HepG2 (cell line): ENCODE data around the gene PALM3. TPM values are rescaled to one million over a fixed set of nuclear protein-coding genes. Genes with fewer than 3 reads are reported as not detected.

Source experiments
- CHD4 ChIP-seq: fragments of 200-600 bp; sonication (generic); IDR thresholded peaks from 2 replicates; pipeline ENCODE4 v1.7.0; 2017; ENCODE audit warnings: mild to moderate bottlenecking, low read length, borderline replicate concordance
- ELF3 ChIP-seq: IDR thresholded peaks from 2 replicates; pipeline ENCODE4 v1.6.1; 2016; ENCODE audit warnings: missing genetic modification reagents, missing compliant biosample characterization
- HOXD1 ChIP-seq: sonication (generic); formaldehyde crosslinking; IDR thresholded peaks from 2 replicates; pipeline ENCODE4 v1.5.0; 2020; ENCODE audit warnings: missing genetic modification reagents
- IKZF5 ChIP-seq: IDR thresholded peaks from 2 replicates; pipeline ENCODE4 v1.6.1; 2018; ENCODE audit warnings: missing genetic modification reagents, mild to moderate bottlenecking, missing compliant biosample characterization
- IRF2 ChIP-seq: IDR thresholded peaks from 2 replicates; pipeline ENCODE4 v1.6.1; 2018; ENCODE audit warnings: missing genetic modification reagents, missing compliant biosample characterization
- NFAT5 ChIP-seq: sonication (generic); formaldehyde crosslinking; IDR thresholded peaks from 2 replicates; pipeline ENCODE4 v1.4.0; 2020; ENCODE audit warnings: missing genetic modification reagents
- NFATC3 ChIP-seq: sonication (generic); formaldehyde crosslinking; IDR thresholded peaks from 2 replicates; pipeline ENCODE4 v1.5.1; 2020; ENCODE audit warnings: mild to moderate bottlenecking, missing genetic modification reagents
- PAXIP1 ChIP-seq: sonication (generic); formaldehyde crosslinking; conservative IDR thresholded peaks from 2 replicates; pipeline ENCODE4 v1.4.0; 2020; ENCODE audit warnings: mild to moderate bottlenecking, missing genetic modification reagents, moderate library complexity
- TIGD3 ChIP-seq: sonication (generic); formaldehyde crosslinking; IDR thresholded peaks from 2 replicates; pipeline ENCODE4 v1.5.1; 2020; ENCODE audit warnings: mild to moderate bottlenecking, missing genetic modification reagents, borderline replicate concordance
- ZBTB25 ChIP-seq: IDR thresholded peaks from 2 replicates; pipeline ENCODE4 v1.6.1; 2018; ENCODE audit warnings: missing genetic modification reagents
- ZEB1 ChIP-seq: IDR thresholded peaks from 2 replicates; pipeline ENCODE4 v1.6.1; 2012; ENCODE audit warnings: mild to moderate bottlenecking, low read depth, inconsistent platforms; ENCODE audit not compliant: insufficient replicate concordance
- ZMYM4 ChIP-seq: sonication (generic); formaldehyde crosslinking; IDR thresholded peaks from 2 replicates; pipeline ENCODE4 v1.8.1; 2023; ENCODE audit warnings: mild to moderate bottlenecking, missing genetic modification reagents
- ZNF124 ChIP-seq: sonication (generic); formaldehyde crosslinking; IDR thresholded peaks from 2 replicates; pipeline ENCODE4 v1.4.0; 2020; ENCODE audit warnings: missing genetic modification reagents
- ZNF580 ChIP-seq: IDR thresholded peaks from 2 replicates; pipeline ENCODE4 v1.6.1; 2016; ENCODE audit warnings: low read depth, borderline replicate concordance
- ZNF652 ChIP-seq: IDR thresholded peaks from 2 replicates; pipeline ENCODE4 v1.6.1; 2016; ENCODE audit warnings: low read depth, borderline replicate concordance
- polyA plus RNA-seq, 8 experiments: library from polyadenylated mRNA; depleted of rRNA in 3 of 8; stranded (reverse) in 7 of 8; unstranded in 1 of 8; fragments of >200 nt; fragmentation: Illumina TruSeq in 4 of 8; extraction: Trizol in 4 of 8; gene quantifications; 2 replicates each; pipeline versions ENCODE4 v1.2.1 to v1.2.3, GENCODE V29; 2011 to 2016; ENCODE audit warnings: low read depth in 4 of 8, missing spikeins in 1 of 8, mixed read lengths in 1 of 8; ENCODE audit not compliant: insufficient read depth in 1 of 8
- total RNA-seq, 5 experiments: library from RNA; depleted of rRNA; stranded (reverse); fragments of >200 nt; fragmentation: Illumina TruSeq; extraction: Trizol; gene quantifications; 2 replicates each; pipeline ENCODE4 v1.2.3, GENCODE V29; 2016; ENCODE audit warnings: low read depth in 1 of 5

PALM3 gene
- total and polyA plus RNA-seq, 2 of the 13 experiments (the other 11 are each of a cell fraction or from before 2014, with no cell fraction given), result 0.79 to 2.4 TPM

GRCh38 chr19:14006766-14007562 lies 54.9 kb downstream of the PALM3 start (continued):
- peak; percentile 22; the same call in 1 of the 2 replicates for TF ChIP-seq PAXIP1 (CRISPR knock-in tag)
- TF ChIP-seq HOXD1 (CRISPR knock-in tag), result peak; percentile 69; the same call in 1 of the 2 replicates
- TF ChIP-seq ZEB1, result no peak
- TF ChIP-seq TIGD3 (CRISPR knock-in tag), result no peak
- peak; percentile 83 for TF ChIP-seq IKZF5 (CRISPR knock-in tag)
- peak; percentile 75; the same call in 1 of the 2 replicates for TF ChIP-seq ZBTB25 (CRISPR knock-in tag)
- no peak for TF ChIP-seq ZNF652 (CRISPR knock-in tag)
- TF ChIP-seq CHD4, result peak; percentile 56; the same call in 1 of the 2 replicates
- peak; percentile 64; the same call in 1 of the 2 replicates for TF ChIP-seq ZNF580 (CRISPR knock-in tag)
- TF ChIP-seq ZMYM4 (CRISPR knock-in tag), result peak; percentile 63; the same call in 1 of the 2 replicates
- TF ChIP-seq ELF3 (CRISPR knock-in tag), result peak; percentile 43; the same call in 1 of the 2 replicates
- no peak for TF ChIP-seq NFATC3 (CRISPR knock-in tag)
- TF ChIP-seq ZNF124 (CRISPR knock-in tag), result peak; percentile 74; the same call in 1 of the 2 replicates
- TF ChIP-seq IRF2 (CRISPR knock-in tag), result peak; percentile 88
- TF ChIP-seq NFAT5 (CRISPR knock-in tag), result 0 out of 2 replicates have a peak, but pooled peaks have one; percentile 5
